ENCODE measurements around the gene TRAPPC1. TPM values are rescaled to one million over a fixed set of nuclear protein-coding genes. Genes with fewer than 3 reads are reported as not detected.
"Not testable (repeated sequence)": the region's sequence is repeated elsewhere in the genome, so short reads cannot be mapped to it uniquely, and the experiment has no call there.

The TRAPPC1 gene, protein sequence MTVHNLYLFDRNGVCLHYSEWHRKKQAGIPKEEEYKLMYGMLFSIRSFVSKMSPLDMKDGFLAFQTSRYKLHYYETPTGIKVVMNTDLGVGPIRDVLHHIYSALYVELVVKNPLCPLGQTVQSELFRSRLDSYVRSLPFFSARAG
- 100 to 1,000 TPM; 144 to 156 TPM for total RNA-seq

DNA sequence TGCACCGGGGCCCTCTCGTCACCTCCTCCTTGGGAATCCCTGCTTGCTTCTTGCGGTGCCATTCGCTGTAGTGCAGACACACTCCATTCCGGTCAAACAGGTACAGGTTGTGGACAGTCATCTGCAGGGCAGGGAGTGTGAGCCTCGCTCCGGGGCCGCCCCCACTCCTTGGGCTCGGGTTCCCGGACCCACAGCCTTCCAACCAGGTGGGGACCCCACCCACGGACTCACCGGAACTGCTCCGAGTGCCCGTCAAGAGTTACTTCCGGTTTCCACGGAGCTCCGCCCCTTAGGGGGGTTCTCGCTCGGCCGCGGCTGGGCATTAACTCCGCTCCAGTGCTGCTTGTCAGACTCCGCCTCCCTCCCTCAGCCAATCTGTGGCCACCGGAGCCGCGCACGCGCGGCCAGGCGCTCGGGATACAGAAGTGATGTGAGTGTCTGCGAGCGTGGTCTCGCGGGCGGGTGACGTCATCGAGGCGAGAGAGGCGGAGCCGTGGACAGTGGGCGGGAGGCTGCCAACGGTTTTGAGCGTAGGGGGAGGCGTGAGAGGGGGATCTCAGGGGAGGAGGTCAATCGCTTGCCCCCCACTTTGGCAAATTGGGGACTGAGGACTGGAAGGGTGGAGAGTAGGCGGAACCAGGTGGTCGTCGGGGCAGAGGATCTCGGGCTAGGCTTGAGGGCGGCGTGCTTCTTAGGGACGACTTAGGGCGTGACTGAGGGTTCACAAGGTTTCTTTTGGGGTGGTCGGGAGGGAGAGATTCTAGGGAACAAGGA lies at the start of gene TRAPPC1, which contains the start of gene CNTROB:
Gene TRAPPC1 (minus strand): TSS at position 238 of the 774 bp plus-strand sequence. CDS start 117 bp downstream, at position 121.
Gene CNTROB (plus strand): TSS at position 498 of the 774 bp plus-strand sequence. CDS start 874 bp downstream, outside the sequence.
- CTCF ChIA-PET = interaction anchor here (0.7 to 3.0 kb wide), 11 partner anchors 10 to 244 kb away, joined by 3 to 18 read pairs (median 5); partner anchors contain the start of genes NAA38, RNF227 and WRAP53
- POLR2A ChIA-PET = interaction anchor here (0.6 to 2.8 kb wide), 9 partner anchors 10 to 892 kb away, joined by 3 to 15 read pairs (median 4); partner anchors contain the start of genes NAA38 and RNF227

- CTCF ChIA-PET = interaction anchor here (1.0 to 3.1 kb wide), 4 partner anchors 11 to 65 kb away, joined by 3 to 12 read pairs (median 3); no protein-coding TSS in a partner anchor
- POLR2A ChIA-PET = no interaction called here
Measured at GRCh38 chr17:7977805-7978204, 46.1 kb upstream of the TRAPPC1 start.

GRCh38 chr17:7977039-7977438 lies 45.3 kb upstream of the TRAPPC1 start:
- POLR2A ChIA-PET = no interaction called here
- CTCF ChIA-PET = interaction anchor here (1.0 to 3.1 kb wide), 3 partner anchors 10 to 25 kb away, joined by 3 to 12 read pairs (median 4); no protein-coding TSS in a partner anchor

DNA sequence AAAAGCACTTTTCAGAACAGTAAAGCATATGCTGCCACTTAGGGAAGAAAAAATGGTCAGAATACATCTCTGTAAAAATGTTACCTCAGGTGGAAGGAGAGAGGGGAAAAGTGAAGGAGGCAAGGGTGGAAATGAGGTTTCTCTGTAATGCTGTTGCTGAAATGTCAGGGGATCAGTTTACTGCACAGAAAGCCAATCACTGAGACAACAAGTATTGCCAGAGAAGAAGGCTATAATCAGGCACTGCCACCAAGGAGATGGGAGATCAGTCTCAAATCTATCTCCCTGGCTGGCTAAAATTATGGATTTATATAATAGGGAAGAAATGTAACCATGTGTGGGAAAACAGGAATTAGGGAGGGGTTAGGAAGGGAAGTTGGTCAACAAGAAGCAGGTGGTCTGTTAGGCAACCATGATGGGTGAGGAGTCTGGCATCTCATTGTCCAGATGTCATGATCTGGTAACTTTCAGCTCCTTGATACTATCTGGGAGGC lies 42.9 kb upstream of the TRAPPC1 start:
- ChIA-PET POLR2A (no interaction called here), CTCF (interaction anchor here (3.1 kb wide), 1 partner anchor 14 kb away, joined by 12 read pairs; no protein-coding TSS in a partner anchor)

- ChIA-PET POLR2A (no interaction called here), CTCF (interaction anchor here (0.7 to 2.0 kb wide), 3 partner anchors 8 to 149 kb away, joined by 3 to 8 read pairs (median 5); no protein-coding TSS in a partner anchor)
Measured at GRCh38 chr17:7972131-7972785, 40.5 kb upstream of the TRAPPC1 start.

DNA sequence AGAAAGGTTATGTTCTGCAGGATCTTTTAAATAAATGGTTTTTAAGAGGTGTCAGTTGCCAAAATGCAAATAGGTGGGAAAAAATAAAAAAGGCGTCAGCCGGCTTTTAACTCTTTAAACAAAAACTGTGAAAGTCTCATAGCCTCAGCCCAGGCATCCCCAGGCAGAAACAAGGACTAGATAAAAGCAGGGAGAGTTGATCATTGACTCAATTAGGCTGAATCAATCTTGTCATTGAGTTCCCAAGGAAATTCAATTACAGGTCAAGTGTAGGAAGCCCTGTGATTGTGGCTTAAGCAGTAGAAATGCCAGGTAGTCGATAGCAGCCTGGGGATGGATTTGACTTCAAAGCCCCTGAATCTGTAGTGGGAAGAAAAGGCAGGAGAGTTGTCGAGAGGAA lies 39.9 kb upstream of the TRAPPC1 start:
- ChIA-PET CTCF (interaction anchor here (1.1 to 2.0 kb wide), 2 partner anchors 9 to 18 kb away, joined by 3 to 5 read pairs; no protein-coding TSS in a partner anchor), POLR2A (no interaction called here)

DNA sequence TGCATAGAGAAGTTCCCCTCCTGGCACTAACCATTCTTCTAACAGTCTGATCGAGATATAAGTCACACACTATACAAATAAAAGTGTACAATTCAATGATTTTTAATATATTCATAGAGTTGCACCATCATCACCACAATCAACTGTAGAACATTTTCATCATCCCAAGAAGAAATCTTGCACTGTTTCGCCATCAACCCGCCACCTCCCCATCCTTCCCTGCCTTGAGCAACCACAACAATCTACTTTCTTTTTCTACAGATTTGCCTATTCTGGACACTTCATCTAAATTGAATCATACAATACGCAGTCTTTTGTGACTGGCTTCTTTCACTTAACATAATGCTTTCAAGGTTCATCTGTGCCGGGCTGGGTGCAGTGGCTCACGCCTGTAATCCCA lies 37.7 kb upstream of the TRAPPC1 start:
- ChIA-PET POLR2A (no interaction called here), CTCF (no interaction called here)

DNA sequence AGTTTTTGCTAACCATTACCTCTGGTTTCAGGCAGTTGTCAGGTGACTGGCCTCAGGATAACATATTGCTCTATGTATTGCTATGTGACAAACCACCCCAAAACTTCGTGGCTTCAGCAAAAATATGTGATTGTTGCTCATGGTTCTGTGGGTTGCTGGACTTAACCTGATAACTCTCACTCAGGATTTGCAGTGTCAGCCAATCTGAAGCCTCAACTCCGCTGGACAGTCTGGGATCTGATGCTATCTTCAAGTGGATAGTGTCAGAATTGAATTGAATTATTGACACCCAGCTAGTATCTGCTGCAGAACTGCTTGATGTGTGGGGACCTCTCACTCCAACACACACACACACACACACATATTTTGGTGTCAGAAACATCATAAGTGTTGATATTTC lies 36.0 kb upstream of the TRAPPC1 start:
- POLR2A ChIA-PET = no interaction called here
- CTCF ChIA-PET = no interaction called here

DNA sequence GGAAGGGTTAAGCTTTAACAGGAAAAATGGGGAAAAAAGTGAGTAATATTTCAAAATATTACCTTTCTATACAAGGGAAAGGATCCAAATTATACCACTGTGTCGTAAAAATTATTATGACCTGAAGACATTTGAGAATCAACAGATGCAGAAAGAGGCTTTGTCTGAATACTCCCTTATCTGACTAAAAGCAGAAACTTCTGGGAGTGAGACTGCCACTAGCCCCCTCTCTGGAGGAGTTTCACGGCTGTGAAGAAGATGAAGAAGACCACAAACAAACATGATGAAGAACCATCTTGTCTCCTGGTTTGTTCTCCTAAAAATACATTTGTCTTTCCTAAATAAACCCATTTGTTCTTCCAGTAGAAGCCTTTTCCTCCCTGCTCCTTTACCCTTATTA lies 29.7 kb upstream of the TRAPPC1 start:
- POLR2A ChIA-PET = no interaction called here
- CTCF ChIA-PET = interaction anchor here (1.2 kb wide), 1 partner anchor 17 kb away, joined by 4 read pairs; no protein-coding TSS in a partner anchor

DNA sequence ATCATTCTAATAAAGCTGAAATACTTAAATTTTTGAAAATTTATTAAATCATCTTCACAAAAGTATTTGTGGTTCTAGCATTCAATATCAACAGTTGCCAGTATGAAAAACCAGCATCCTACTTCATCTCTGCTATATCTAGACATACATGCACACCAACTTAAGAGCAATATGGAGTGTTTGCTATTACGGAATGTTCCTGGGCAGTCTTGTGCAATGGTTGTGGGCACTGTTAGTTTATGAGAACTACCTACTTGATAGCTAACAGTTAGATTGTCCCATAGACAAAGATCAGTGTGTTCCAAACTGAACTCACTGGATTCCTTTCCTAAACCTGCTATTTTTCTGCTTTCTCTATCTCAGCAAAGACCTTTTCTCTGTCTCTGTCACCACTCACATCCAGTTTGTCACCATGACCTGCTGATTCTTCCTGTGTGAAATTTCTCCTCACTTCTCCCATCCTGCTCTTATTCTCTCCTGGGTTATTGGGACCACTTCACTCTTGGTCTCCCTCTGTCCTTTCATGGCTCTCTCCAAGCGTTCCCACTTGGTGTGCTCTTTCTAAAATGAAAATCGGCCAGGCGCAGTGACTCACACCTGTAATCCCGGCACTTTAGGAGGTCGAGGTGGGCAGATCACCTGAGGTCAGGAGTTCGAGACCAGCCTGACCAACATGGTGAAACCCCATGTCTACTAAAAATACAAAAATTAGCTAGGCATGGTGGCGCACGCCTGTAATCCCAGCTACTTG lies 27.9 kb upstream of the TRAPPC1 start:
- CTCF ChIA-PET = no interaction called here
- POLR2A ChIA-PET = no interaction called here

- POLR2A ChIA-PET = no interaction called here
Measured at GRCh38 chr17:7956228-7956965, 24.7 kb upstream of the TRAPPC1 start.

DNA sequence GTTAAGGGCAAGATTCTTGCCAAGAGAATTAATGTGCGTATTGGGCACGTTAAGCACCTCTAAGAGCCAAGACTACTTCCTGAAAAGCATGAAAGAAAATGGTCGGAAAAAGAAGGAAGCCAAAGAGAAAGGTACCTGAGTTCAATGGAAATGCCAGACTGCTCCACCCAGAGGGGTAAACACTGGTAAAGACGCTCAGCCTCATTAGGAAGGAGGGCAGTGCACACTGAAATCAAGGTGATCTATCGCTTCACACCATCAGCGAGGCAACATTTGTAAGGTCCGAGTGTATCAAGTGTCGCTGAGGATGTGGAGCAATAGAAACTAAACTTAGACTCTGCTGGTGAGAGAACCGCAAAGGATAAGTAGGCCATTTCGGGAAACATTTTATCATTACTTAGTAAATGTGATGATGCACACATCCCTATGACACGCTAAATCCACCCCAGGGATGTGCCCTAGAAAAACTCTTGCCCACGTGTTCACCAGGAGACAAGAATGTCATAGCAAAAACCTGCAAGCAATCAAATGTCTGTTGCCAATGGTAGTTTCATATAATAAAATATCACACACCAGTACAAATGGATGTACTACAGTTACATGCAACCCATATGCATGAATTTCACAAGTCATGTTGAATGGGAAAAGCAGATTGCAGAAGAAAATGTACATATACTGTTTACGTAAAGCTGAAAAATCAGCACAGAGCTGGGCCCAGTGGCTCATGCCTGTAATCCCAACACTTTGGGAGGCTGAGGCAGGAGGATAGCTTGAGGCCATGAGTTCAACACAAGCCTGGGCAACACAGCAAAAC lies 23.9 kb upstream of the TRAPPC1 start:
- CTCF ChIA-PET = interaction anchor here (0.6 to 1.6 kb wide), 2 partner anchors 35 to 627 kb away, joined by 3 to 6 read pairs; no protein-coding TSS in a partner anchor
- POLR2A ChIA-PET = no interaction called here

More at GRCh38 chr17:7956228-7956965, 24.7 kb upstream of the TRAPPC1 start:
- CTCF ChIA-PET = interaction anchor here (0.6 to 1.6 kb wide), 2 partner anchors 34 to 626 kb away, joined by 3 to 6 read pairs; no protein-coding TSS in a partner anchor

DNA sequence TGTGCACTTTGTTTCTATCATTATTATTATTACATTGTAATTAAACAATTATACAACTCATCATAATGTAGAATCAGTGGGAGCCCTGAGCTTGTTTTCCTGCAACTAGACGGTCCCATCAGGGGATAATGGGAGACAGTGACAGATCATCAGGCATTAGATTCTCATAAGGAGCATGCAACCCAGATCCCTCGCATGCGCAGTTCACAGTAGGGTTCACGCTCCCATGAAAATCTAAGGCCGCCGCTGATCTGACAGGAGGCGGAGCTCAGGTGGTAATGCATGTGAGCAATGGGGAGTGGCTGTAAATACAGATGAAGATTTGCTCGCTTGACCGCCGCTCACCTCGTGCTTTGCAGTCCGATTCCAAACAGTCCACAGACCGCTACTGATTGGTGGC lies 21.5 kb upstream of the TRAPPC1 start:
- POLR2A ChIA-PET = not testable (repeated sequence)
- CTCF ChIA-PET = interaction anchor here (1.2 kb wide), 1 partner anchor 18 kb away, joined by 3 read pairs; no protein-coding TSS in a partner anchor

DNA sequence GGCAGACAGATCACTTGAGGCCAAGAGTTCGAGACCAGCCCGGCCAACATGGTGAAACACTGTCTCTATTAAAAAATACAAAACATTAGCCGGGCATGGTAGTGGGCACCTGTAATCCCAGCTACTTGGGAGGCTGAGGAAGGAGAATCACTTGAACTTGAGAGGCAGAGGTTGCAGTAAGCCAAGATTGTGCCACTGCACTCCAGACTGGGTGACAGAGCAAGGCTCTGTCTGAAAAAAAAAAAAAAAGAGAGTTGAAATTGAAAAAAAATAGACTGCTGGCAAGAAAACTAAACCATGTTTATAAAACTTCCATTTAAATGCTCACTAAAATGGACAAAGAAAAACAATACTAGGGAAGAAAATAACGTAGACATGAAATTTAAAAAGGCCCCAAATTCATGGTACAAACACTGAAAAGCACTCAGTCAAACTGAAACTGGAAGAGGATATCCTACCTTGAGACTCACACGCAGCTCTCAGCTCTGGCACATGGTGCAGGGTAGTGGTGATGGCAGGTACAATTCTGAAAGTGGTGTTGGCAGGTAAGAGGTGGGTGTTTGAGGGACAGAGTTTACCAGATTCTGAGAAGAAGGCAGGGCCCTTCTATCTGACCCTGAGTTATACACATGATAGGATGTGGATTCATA lies 19.5 kb upstream of the TRAPPC1 start:
- POLR2A ChIA-PET = no interaction called here
- CTCF ChIA-PET = interaction anchor here (0.6 to 1.1 kb wide), 4 partner anchors 26 to 38 kb away, joined by 3 to 4 read pairs (median 3); no protein-coding TSS in a partner anchor

DNA sequence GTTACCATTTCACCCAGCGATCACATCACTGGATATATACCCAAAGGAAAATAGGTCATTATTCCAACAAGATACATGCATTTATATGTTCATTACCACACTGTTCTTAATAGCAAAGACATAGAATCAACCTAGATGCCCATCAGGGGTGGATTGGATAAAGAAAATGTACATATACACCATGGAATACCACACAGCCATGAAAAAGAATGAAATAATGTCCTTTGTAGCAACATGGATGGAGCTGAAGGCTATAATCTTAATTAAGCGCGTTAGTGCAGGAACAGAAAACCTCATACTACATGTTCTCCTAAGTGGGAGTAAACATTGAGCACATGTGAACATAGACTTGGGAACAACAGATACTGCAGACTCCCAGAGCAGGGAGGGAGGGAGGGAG lies 18.8 kb upstream of the TRAPPC1 start:
- CTCF ChIA-PET = interaction anchor here (0.6 to 1.0 kb wide), 3 partner anchors 35 to 772 kb away, joined by 3 read pairs; no protein-coding TSS in a partner anchor
- POLR2A ChIA-PET = no interaction called here

GRCh38 chr17:7947651-7948050 lies 15.9 kb upstream of the TRAPPC1 start:
- ChIA-PET POLR2A (no interaction called here), CTCF (no interaction called here)

- POLR2A ChIA-PET = interaction anchor here (0.6 to 1.3 kb wide), 2 partner anchors 14 to 72 kb away, joined by 3 to 4 read pairs; no protein-coding TSS in a partner anchor
Measured at GRCh38 chr17:7946441-7946840, 14.7 kb upstream of the TRAPPC1 start.

More at GRCh38 chr17:7946441-7946840, 14.7 kb upstream of the TRAPPC1 start:
- CTCF ChIA-PET = no interaction called here
